HG02981 (cell line): Measurements from ENCODE around the gene CFAP53.
"Not testable (repeated sequence)": the region's sequence is repeated elsewhere in the genome, so short reads cannot be mapped to it uniquely, and the experiment has no call there.

ENCODE experiments used
- ATAC-seq: cut with Tn5 transposase; IDR thresholded peaks from one replicate; pipeline ENCODE4 v1.9.1; 2021; ENCODE audit warnings: mild to moderate bottlenecking, moderate library complexity; ENCODE audit not compliant: unreplicated experiment

CFAP53 gene

GRCh38 chr18:50288348-50289107 lies 22.2 kb upstream of the CFAP53 start:
- not testable (repeated sequence) for ATAC-seq

DNA sequence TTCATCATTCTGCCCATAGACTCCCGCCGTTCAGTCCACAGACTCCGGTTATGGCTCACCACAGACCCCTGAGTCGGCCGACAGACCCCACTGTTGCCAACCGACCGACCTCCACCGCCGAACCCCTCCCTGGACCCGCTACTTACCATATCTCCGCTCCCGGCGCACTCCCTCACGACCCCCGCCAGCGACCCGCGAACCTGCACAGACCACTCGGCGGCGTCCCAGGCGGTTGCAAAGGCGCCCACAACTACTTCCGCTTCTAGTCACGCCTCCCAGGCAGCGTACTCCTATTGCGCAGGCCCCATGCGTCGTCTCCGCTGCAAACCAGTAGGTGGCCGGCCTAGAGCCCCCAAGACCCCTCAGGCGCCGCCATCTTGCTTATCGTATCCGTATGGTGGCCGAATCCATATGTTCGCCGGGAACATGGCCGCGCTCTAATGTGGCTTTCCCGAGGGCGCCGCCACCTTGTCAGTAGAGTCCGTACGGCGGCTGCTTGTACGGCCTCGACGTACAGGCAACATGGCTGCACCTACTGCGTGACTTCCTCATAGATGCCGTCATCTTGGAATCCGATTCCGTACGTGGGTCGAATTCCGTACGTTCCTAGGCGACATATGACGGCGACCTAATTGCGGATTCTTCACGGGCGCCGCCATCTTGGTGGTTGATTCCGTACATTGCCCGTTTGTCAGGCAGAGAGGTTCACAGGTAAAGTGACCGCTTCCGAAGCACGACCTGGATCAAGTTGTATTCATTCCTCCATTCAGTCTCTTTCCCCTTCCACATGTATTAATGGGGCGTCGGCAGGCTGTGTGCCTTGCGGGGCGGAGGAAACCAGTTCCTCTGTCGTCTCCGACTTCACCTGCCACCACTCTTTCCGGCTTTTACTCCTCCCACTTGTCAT lies 21.4 kb upstream of the CFAP53 start, which contains the start of gene CXXC1:
TSS of gene CXXC1 (minus strand) at position 252 of the 907 bp plus-strand sequence. CDS start at position 149, 103 bp downstream.
- peak; percentile 89 for ATAC-seq

DNA sequence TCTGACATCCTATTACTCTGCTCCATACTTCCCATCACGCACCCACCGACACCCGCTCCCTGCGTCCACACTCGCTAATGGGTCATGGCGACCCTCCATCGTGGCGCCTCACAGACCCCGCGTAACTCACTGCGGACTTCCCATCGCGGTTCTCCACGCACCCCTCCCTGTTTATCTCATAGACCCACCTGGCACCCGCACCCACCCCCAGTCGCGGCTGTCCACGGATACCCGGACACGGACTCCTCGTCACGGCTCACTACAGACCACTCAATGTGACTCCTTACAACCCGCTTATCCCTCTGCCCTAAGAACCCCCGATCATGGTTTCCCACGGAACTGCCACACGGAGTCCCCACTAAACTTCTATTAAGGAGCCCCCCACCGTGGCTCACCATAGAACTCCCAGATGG lies 20.7 kb upstream of the CFAP53 start:
- ATAC-seq, result no peak

DNA sequence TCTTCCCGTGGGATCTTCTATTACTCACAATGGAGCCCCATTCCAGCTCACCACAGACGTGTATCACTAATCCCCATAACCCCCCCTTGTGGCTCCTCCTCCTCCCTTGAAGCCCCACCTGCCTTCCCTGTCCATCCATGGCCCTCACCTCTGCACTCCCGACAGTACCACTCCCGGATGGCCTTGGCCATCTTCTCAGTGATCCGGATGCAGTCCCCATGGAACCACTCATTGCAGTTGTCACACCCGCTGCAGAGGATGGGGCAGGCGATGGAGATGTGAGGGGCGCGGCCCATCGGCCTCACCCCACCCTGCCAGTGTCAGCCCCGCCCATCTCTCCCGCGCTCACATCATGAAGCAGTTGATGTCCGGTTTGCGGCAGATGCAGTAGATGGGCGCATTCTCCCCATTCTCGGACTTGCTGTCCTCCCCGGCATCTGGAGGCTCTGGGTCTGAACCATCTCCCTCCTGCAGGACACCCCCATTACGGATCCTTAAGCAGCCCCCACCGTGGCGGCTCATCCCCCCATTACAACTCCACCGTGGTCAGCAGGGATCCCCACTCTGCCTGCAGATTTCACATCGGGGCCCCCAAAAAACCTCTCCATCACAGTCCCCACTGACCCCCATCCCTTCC lies 20.2 kb upstream of the CFAP53 start:
- no peak for ATAC-seq

- ATAC-seq, result no peak
These were observed 19.5 kb upstream of the CFAP53 start for GRCh38 chr18:50285631-50286321.

DNA sequence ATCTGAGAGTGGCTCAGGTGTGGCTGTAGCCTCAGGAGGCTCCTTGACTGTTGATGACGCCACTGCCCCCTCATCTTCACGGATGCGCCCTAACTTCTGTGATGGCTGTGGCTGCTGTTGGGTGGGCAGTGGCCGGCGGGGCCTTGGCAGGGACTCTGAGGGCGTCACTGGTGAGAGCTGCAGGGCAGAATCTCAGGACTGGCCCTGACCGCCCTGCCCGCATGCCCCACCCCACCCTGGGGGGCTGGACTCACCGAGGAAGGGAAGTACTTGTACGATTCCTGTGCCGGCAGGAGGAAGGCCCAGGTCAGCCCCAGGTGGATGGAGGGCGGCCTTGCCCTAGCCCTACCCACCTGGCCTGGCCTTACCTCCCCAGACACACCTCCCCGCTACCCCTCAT lies 18.8 kb upstream of the CFAP53 start:
- ATAC-seq, result no peak

GRCh38 chr18:50284255-50284885 lies 18.1 kb upstream of the CFAP53 start:
- no peak for ATAC-seq

- ATAC-seq, result no peak
These were observed 17.3 kb upstream of the CFAP53 start for GRCh38 chr18:50283469-50284209.

- ATAC-seq, result no peak
These were observed 16.4 kb upstream of the CFAP53 start for GRCh38 chr18:50282521-50283335.

DNA sequence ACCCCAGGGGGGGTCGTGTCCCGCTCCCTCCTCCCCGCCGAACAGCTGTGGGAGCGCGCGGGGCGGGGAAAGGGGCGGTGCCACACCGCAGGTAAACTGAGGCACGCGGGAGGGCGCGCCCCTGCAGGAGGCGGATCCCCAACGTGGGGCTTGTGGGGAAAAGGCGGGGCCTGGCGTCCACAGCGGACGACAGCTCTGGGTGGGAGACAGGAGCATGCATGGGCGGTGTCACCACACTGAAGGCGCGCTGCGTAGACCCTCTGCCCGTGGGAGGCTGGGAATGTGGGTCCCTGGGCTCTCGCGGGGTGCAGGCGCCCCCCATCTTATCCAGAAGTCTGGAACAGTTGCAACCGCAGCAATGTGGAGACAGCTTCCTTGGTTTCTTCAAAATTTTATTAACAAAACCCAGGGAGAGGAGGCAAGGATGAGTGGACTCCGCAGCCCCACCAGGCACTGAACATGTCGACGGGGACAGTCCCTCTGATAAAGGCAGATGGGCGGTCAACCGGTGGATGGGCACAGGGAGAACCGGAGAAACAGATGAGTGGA lies 15.8 kb upstream of the CFAP53 start:
- no peak for ATAC-seq

- ATAC-seq, result peak; percentile 92
These were observed 15.1 kb upstream of the CFAP53 start, which contains the start of gene MBD1 for GRCh38 chr18:50281295-50281971. MBD1 (minus strand) TSS chr18:50281523; CDS start chr18:50279992, 1,531 bp downstream.

- ATAC-seq, result no peak
These were observed 14.5 kb upstream of the CFAP53 start for GRCh38 chr18:50280707-50281294.

DNA sequence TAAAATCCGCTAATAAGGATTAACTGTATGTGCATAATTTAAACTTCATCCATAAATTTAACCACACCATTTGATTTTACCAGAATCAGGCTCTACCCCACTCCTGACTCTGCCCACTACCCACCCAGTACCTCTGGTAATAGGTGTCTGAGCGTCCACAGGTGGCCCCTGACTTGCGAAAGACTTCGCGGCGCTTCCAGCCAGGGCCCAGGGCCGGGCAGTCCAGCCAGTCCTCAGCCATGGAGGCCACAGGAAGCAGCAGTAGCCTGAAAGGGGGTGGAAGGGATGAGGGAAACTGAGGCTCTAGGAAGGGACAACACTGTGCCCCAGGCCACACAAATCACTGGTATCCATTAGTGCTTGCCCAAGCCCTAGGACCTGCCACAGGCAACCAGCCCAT lies 13.5 kb upstream of the CFAP53 start:
- ATAC-seq, result no peak

DNA sequence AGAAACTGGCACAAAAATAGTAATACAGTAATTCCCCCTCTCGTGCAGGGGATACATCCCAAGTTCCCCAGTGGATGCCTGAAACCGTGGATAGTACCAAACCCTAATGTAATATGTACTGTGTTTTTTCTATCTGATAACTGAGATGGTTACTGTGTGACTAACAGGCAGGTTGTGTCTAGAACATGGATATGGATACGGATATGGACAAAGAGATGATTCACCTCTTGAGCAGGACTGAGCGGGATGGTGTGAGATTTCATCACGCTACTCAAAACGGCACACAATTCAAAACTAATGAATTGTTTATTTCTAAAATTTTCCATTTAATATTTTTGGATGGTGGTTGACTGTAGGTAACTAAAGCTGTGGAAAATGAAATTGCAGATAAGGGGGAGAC lies 11.6 kb upstream of the CFAP53 start:
- no peak for ATAC-seq

GRCh38 chr18:50276452-50276851 lies 10.2 kb upstream of the CFAP53 start:
- no peak for ATAC-seq

GRCh38 chr18:50275503-50276036 lies 9.3 kb upstream of the CFAP53 start:
- no peak for ATAC-seq

DNA sequence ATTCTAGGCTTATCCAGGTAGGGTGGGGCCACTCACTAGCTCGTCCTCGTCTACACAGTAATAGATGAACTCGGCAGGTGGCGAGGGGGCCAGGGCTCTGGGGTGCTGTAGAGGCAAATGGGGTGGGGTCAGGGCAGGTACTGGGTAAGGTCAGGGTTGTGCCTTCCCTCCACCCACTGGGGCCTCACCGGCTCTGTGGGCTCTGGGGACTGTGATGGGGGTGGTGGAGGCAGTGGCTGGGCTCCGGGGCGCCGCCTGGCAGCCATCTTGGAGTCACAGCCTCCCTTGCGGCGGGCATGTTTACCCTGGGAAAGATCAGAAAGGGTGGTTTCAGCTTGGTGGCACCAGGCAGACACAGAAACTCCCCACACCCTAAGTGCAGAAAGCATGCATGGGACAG lies 8.6 kb upstream of the CFAP53 start:
- ATAC-seq, result no peak
